GM12878 (cell line): ENCODE data around the gene YBEY. TPM values are rescaled to one million over a fixed set of nuclear protein-coding genes. Genes with fewer than 3 reads are reported as not detected.

Experiments used
- ATAC-seq: fragments of 200-7000 bp; cut with Tn5 transposase; 3 replicates; pipeline ENCODE4 v1.9.1; 2020; ENCODE audit warnings: mild to moderate bottlenecking, moderate library complexity
- BruUV-seq: library from RNA; stranded (reverse); fragments of 400-500 nt; replicated peaks from 2 replicates; lab custom pipeline; 2021; lab: Mats Ljungman, UMichigan
- CTCF ChIA-PET: fragments of 300-600 bp; sonication (Branson Sonifier 250); formaldehyde crosslinking; extraction: SDS; loops from one replicate; lab custom pipeline; 2021; ENCODE audit warnings: inconsistent platforms; lab: Yijun Ruan, JAX
- POLR2A ChIA-PET: fragments of 350-600 bp; formaldehyde crosslinking; extraction: SDS; loops from one replicate; lab custom pipeline; 2021; ENCODE audit warnings: inconsistent platforms; lab: Charles Lee
- RAD21 ChIA-PET: fragments of 300-600 bp; sonication (Branson Sonifier 250); formaldehyde crosslinking; loops from one replicate; lab custom pipeline; 2023; ENCODE audit warnings: antibody characterized with exemption; ENCODE audit not compliant: unreplicated experiment; lab: Charles Lee
- SMC1A ChIA-PET: fragments of 300-600 bp; sonication (Branson Sonifier 250); formaldehyde crosslinking; loops from one replicate; lab custom pipeline; 2023; ENCODE audit not compliant: unreplicated experiment, uncharacterized antibody; lab: Charles Lee
- DNase-seq: peaks from one replicate; pipeline ENCODE4 v3.0.0-alpha.2; 2011; ENCODE audit warnings: low read depth, low spot score
- FAIRE-seq: peaks from 3 replicates; lab custom pipeline; 2011; peaks lifted over from hg19 to GRCh38; lab: Jason Lieb, UNC
- H2AFZ ChIP-seq: 2 replicates; pipeline ENCODE4 v1.6.0; 2011; ENCODE audit warnings: low read depth, low read length, control low read depth; ENCODE audit not compliant: control insufficient read depth
- H3K27ac ChIP-seq: 2 replicates; pipeline ENCODE4 v1.5.1; 2011; ENCODE audit warnings: control low read depth; ENCODE audit not compliant: control insufficient read depth, insufficient read depth
- H3K27me3 ChIP-seq, 2 experiments: replicated peaks in 1 of 2; 2 replicates each; pipeline versions ENCODE4 v1.6.0 to v1.6.1; 2011; ENCODE audit warnings: low read length in 1 of 2; ENCODE audit not compliant: control insufficient read depth in 2 of 2, insufficient read depth in 2 of 2
- H3K36me3 ChIP-seq, 2 experiments: 2 replicates each; pipeline ENCODE4 v1.5.1; 2011; ENCODE audit warnings: low read length in 1 of 2; ENCODE audit not compliant: control insufficient read depth in 2 of 2, insufficient read depth in 2 of 2
- H3K4me1 ChIP-seq: 2 replicates; pipeline ENCODE4 v1.6.1; 2011; ENCODE audit warnings: mild to moderate bottlenecking, low read length, moderate library complexity, mixed read lengths; ENCODE audit not compliant: control insufficient read depth, insufficient read depth
- H3K4me2 ChIP-seq: 2 replicates; pipeline ENCODE4 v1.6.0; 2011; ENCODE audit warnings: control low read depth; ENCODE audit not compliant: control insufficient read depth, insufficient read depth
- H3K4me3 ChIP-seq: fragments of 200-600 bp; sonication (generic); 2 replicates; pipeline ENCODE4 v1.5.1; 2016
- H3K79me2 ChIP-seq: 2 replicates; pipeline ENCODE4 v1.6.0; 2011; ENCODE audit warnings: low read length; ENCODE audit not compliant: control insufficient read depth, insufficient read depth
- H3K9ac ChIP-seq: 2 replicates; pipeline ENCODE4 v1.8.0; 2011; ENCODE audit warnings: low read length, control low read depth, mixed read lengths; ENCODE audit not compliant: control insufficient read depth, insufficient read depth
- H3K9me3 ChIP-seq: replicated peaks from 3 replicates; pipeline ENCODE4 v1.5.1; 2011; ENCODE audit warnings: mild to moderate bottlenecking, low read length; ENCODE audit not compliant: control insufficient read depth, insufficient read depth
- H4K20me1 ChIP-seq: 2 replicates; pipeline ENCODE4 v1.6.0; 2011; ENCODE audit not compliant: control insufficient read depth, insufficient read depth
- EZH2 ChIP-seq: IDR thresholded peaks from 2 replicates; pipeline ENCODE4 v1.6.1; 2012; ENCODE audit warnings: low read depth, mild to moderate bottlenecking, control low read depth, inconsistent platforms, low read length, borderline replicate concordance; ENCODE audit not compliant: control insufficient read depth
- PAX5 ChIP-seq: IDR thresholded peaks from 2 replicates; pipeline ENCODE4 v1.6.1; 2011; ENCODE audit warnings: low read depth, low read length, borderline replicate concordance
- RAD51 ChIP-seq: fragments of 450-650 bp; IDR thresholded peaks from 2 replicates; pipeline ENCODE4 v1.6.1; 2016; ENCODE audit warnings: moderate library complexity, mild to moderate bottlenecking, inconsistent platforms
- RUNX3 ChIP-seq: IDR thresholded peaks from 2 replicates; pipeline ENCODE4 v1.6.1; 2012; ENCODE audit warnings: low read length, inconsistent platforms
- ZNF384 ChIP-seq: IDR thresholded peaks from 2 replicates; pipeline ENCODE4 v1.6.1; 2012; ENCODE audit warnings: low read depth, mild to moderate bottlenecking, low read length, improper control_type of control experiment, borderline replicate concordance
- WGBS: methylation state at CpG from one replicate; pipeline ENCODE4 v1.1.6; 2016; ENCODE audit warnings: low lambda C conversion rate; ENCODE audit not compliant: insufficient replicate concordance, insufficient coverage; ENCODE audit errors: missing lambda C conversion rate; 5-methylcytosine and 5-hydroxymethylcytosine counted together
- in situ Hi-C: fragments of 300-500 bp; cut with MboI; formaldehyde crosslinking; loops from 9 replicates; pipeline ENCODE4 v1.14.3; 2018; ENCODE audit warnings: mixed read lengths
- intact Hi-C: fragments of 100-400 bp; cut with micrococcal nuclease; formaldehyde crosslinking; loops from one replicate; pipeline ENCODE4 v1.14.2; 2022; ENCODE audit not compliant: unreplicated experiment
- polyA plus RNA-seq, 11 experiments: library from polyadenylated mRNA; depleted of rRNA in 4 of 11; unstranded in 6 of 11; stranded (reverse) in 5 of 11; fragments of >200 nt; fragmentation: Nextera tagmentation in 4 of 11; fragmentation: Illumina TruSeq in 1 of 11; extraction: Ambion mirVana in 4 of 11; extraction: Trizol in 1 of 11; gene quantifications; 1 replicate in 1 of 11; 2 replicates in 10 of 11; pipeline versions ENCODE4 v1.2.1 to v1.2.3, GENCODE V29; 2011 to 2016; ENCODE audit warnings: inconsistent platforms in 2 of 11, missing spikeins in 2 of 11, low read depth in 1 of 11
- total RNA-seq, 4 experiments: library from RNA; depleted of rRNA in 3 of 4; stranded (reverse); fragments of >200 nt in 3 of 4; fragmentation: Illumina TruSeq in 1 of 4; extraction: Trizol in 1 of 4; gene quantifications; 2 replicates each; pipeline versions ENCODE4 v1.2.1 to v1.2.3, GENCODE V29; 2013 to 2021

The YBEY gene
- total and polyA plus RNA-seq, 10 of the 15 experiments (the other 5 are each of a cell fraction or from before 2014, with no cell fraction given), result 6.5 to 31.4 (median 18.5) TPM

GRCh38 chr21:46334351-46335140, 48.4 kb downstream of the YBEY start:
- no peaks in the 10 kb centered on the region for H4K20me1 ChIP-seq
- SMC1A ChIA-PET, result interaction anchor here (0.7 to 1.1 kb wide), 2 partner anchors 9 to 191 kb away, joined by 3 to 4 read pairs; a partner anchor contains a TSS
- intact Hi-C loops, result no loop called here
- peaks cover 9 to 25% of the 10 kb centered on the region in 2 experiments for H3K36me3 ChIP-seq
- no peak overlapping the region for H3K4me3 ChIP-seq
- WGBS, result 34% methylated on average over 12 of the region's 12 CpGs
- no peak overlapping the region for H2AFZ ChIP-seq
- TF ChIP-seq RAD51, result no peak
- TF ChIP-seq RUNX3, result peak; percentile 45; the same call in 1 of the 2 replicates
- 0 out of 2 replicates have a peak, but pooled peaks have one; percentile 28 for TF ChIP-seq PAX5
- TF ChIP-seq, all 136 proteins: peak for 2
- Histone ChIP-seq H3K79me2 (no peaks in the 10 kb centered on the region), H3K27ac (no peak overlapping the region), H3K4me2 (no peak overlapping the region), H3K4me1 (no peaks in the 10 kb centered on the region), H3K9ac (no peak overlapping the region), H3K9me3 (no peaks in the 10 kb centered on the region; the same call in 2 of the 3 replicates), H3K27me3 (no peaks in the 10 kb centered on the region)
- BruUV-seq, result no TSS peak
- ATAC-seq (no peak), DNase-seq (no peak), FAIRE-seq (no peak)
- POLR2A ChIA-PET, result no interaction called here
- CTCF ChIA-PET, result no interaction called here
- in situ Hi-C loops, result no loop called here
- RAD21 ChIA-PET, result interaction anchor here (0.7 kb wide), 1 partner anchor 12 kb away, joined by 3 read pairs; no protein-coding TSS in a partner anchor

- Histone ChIP-seq H3K27ac (no peak overlapping the region), H3K79me2 (no peaks in the 10 kb centered on the region), H3K4me1 (no peaks in the 10 kb centered on the region), H2AFZ (no peak overlapping the region), H3K4me3 (no peak overlapping the region), H4K20me1 (no peaks in the 10 kb centered on the region), H3K27me3 (no peaks in the 10 kb centered on the region), H3K36me3 (peaks cover 7 to 19% of the 10 kb centered on the region in 2 experiments; a peak in 3 of 4 replicates), H3K4me2 (no peak overlapping the region), H3K9ac (no peak overlapping the region), H3K9me3 (no peaks in the 10 kb centered on the region; the same call in 2 of the 3 replicates)
- ChIA-PET CTCF (no interaction called here), RAD21 (no interaction called here), SMC1A (interaction anchor here (0.9 kb wide), 1 partner anchor 11 kb away, joined by 3 read pairs; a partner anchor contains a TSS), POLR2A (no interaction called here)
- ATAC-seq (no peak), FAIRE-seq (no peak), DNase-seq (no peak)
- BruUV-seq, result no TSS peak
- 98% methylated on average over 3 of the region's 3 CpGs for WGBS
- intact Hi-C loops, result no loop called here
- in situ Hi-C loops, result no loop called here
- TF ChIP-seq EZH2, result no peak
- TF ChIP-seq ZNF384, result no peak
These were observed 50.5 kb downstream of the YBEY start for GRCh38 chr21:46336603-46337002.
